Fibroblast of pulmonary artery (primary cell): ENCODE data around the gene IL5.

Experiments
- DNase-seq: peaks from one replicate; pipeline ENCODE4 v3.0.0-alpha.2; 2010; ENCODE audit warnings: low read depth
- H3K4me3 ChIP-seq: replicated peaks from 2 replicates; pipeline ENCODE4 v1.5.1; 2011; ENCODE audit warnings: low read depth, mild to moderate bottlenecking, control low read depth, low read length, moderate library complexity
- CTCF ChIP-seq: IDR thresholded peaks from 2 replicates; pipeline ENCODE4 v1.5.1; 2011; ENCODE audit warnings: mild to moderate bottlenecking, control low read depth, low read length, inconsistent platforms; ENCODE audit errors: missing control alignments

The IL5 gene

DNA sequence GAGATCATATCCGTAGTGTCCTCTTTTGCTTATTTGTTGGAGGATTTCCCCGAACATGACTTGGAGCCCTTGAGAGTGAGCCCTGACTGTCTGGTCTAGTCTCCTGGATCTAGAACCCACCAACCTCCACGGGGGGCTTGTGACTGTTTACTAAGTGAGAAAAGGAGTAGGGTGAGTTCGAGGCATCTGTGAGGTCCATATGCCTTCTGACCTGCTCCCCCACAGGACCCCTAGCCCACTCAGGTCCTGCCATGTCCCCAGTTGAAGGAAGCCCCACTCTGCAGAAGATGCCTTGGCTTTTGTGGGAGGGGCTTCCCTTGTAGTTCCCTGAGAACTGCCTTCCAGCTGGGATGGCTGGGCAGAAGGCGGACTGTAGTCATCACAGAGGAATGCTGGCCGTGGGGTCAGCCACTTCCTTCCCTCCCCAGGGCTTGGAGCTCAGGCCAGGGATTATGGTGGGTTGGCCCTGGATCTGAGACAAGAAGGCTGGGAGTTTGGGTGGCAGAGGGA lies 45.8 kb downstream of the IL5 start:
- DNase-seq = peak; percentile 94
- H3K4me3 ChIP-seq = peak overlapping the region; percentile 70
- TF ChIP-seq CTCF = no peak

- peak overlapping the region; percentile 70 for H3K4me3 ChIP-seq
- DNase-seq = peak; percentile 84
- TF ChIP-seq CTCF = no peak
These were observed 46.5 kb downstream of the IL5 start for GRCh38 chr5:132496631-132497487.

DNA sequence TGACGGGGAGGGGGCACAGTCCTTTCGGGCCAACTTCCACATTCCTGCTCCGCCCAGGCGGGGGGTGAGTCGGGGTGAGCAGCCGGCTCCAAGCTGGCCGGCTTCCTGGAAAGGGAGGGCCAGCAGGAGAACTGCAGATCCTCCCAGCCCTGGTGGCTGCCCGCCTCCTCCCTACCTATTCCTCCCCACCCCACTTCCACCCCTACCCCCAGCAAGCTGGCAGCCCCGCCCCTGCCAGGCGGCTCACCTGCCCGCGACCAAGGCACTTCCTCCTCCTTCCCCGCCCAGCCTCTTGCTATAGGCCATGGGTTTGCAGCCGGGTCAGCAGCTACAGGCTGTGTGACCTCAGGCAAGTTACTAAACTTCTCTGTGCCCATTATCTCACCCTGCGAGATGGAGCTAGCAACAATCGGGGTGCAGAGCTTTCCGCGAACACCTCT lies 47.1 kb downstream of the IL5 start:
- peak overlapping the region; percentile 70 for H3K4me3 ChIP-seq
- DNase-seq = peak; percentile 87
- TF ChIP-seq CTCF = no peak

GRCh38 chr5:132495667-132496190 lies 47.6 kb downstream of the IL5 start:
- DNase-seq = peak; percentile 95
- H3K4me3 ChIP-seq = peak overlapping the region; percentile 70
- TF ChIP-seq CTCF = peak; percentile 1

GRCh38 chr5:132493821-132494220 lies 49.5 kb downstream of the IL5 start:
- no peak for DNase-seq
- no peak for TF ChIP-seq CTCF
- no peak overlapping the region for H3K4me3 ChIP-seq

GRCh38 chr5:132493241-132493640 lies 50.1 kb downstream of the IL5 start:
- no peak overlapping the region for H3K4me3 ChIP-seq
- DNase-seq = no peak
- no peak for TF ChIP-seq CTCF
